Measurements from ENCODE around the gene ETS2.

ETS2 gene

GRCh38 chr21:38796424-38796823 lies 9.3 kb upstream of the ETS2 start (continued):
- no peak for TF ChIP-seq TSHZ2 (CRISPR knock-in tag; IDR thresholded peaks at IDR 0.05)

- ATAC-seq = peak; percentile 88
- TF ChIP-seq ZFP30 (CRISPR knock-in tag; IDR thresholded peaks at IDR 0.05) (no peak), ZFP3 (CRISPR knock-in tag; IDR thresholded peaks at IDR 0.05) (no peak), SNAI2 (CRISPR knock-in tag; IDR thresholded peaks at IDR 0.05) (no peak), ZNF70 (CRISPR knock-in tag; IDR thresholded peaks at IDR 0.05) (peak; percentile 21; the same call in 1 of the 2 replicates), PPARA (CRISPR knock-in tag; IDR thresholded peaks at IDR 0.05; ENCODE audit: borderline replicate concordance) (no peak), CREB5 (CRISPR knock-in tag; IDR thresholded peaks at IDR 0.05; ENCODE audit: low read depth) (no peak)
Observed at GRCh38 chr21:38797470-38797869, 8.3 kb upstream of the ETS2 start.

- no peak for ATAC-seq
- TF ChIP-seq TSHZ2 (CRISPR knock-in tag; IDR thresholded peaks at IDR 0.05) = no peak
- no peak for TF ChIP-seq CREB5 (CRISPR knock-in tag; IDR thresholded peaks at IDR 0.05; ENCODE audit: low read depth)
- TF ChIP-seq TCF4 (CRISPR knock-in tag; IDR thresholded peaks at IDR 0.05; ENCODE audit: borderline replicate concordance) = no peak
- TF ChIP-seq TOX (CRISPR knock-in tag; IDR thresholded peaks at IDR 0.05; ENCODE audit: borderline replicate concordance) = no peak
- TF ChIP-seq OSR1 (CRISPR knock-in tag; IDR thresholded peaks at IDR 0.05) = no peak
- TF ChIP-seq CSRNP3 (CRISPR knock-in tag; IDR thresholded peaks at IDR 0.05) = no peak
- TF ChIP-seq PPARA (CRISPR knock-in tag; IDR thresholded peaks at IDR 0.05; ENCODE audit: borderline replicate concordance) = no peak
- no peak for TF ChIP-seq SNAI2 (CRISPR knock-in tag; IDR thresholded peaks at IDR 0.05)
- no peak for TF ChIP-seq PATZ1 (CRISPR knock-in tag; IDR thresholded peaks at IDR 0.05; ENCODE audit: borderline replicate concordance)
- TF ChIP-seq RARB (CRISPR knock-in tag; IDR thresholded peaks at IDR 0.05) = no peak
- TF ChIP-seq POU6F1 (CRISPR knock-in tag; IDR thresholded peaks at IDR 0.05; ENCODE audit: borderline replicate concordance, low read depth) = no peak
- TF ChIP-seq BACH2 (CRISPR knock-in tag; IDR thresholded peaks at IDR 0.05; ENCODE audit: borderline replicate concordance) = no peak
- TF ChIP-seq ZFP30 (CRISPR knock-in tag; IDR thresholded peaks at IDR 0.05) = no peak
Observed at GRCh38 chr21:38798081-38798480, 7.6 kb upstream of the ETS2 start.

All from SK-N-SH treated with all-trans-retinoic acid at 6 μM for 48 hours (cell line).